ENCODE results near the gene TMEM52.
A peak's percentile ranks its signal among the peaks of the same experiment; 100 is the strongest.

DNA sequence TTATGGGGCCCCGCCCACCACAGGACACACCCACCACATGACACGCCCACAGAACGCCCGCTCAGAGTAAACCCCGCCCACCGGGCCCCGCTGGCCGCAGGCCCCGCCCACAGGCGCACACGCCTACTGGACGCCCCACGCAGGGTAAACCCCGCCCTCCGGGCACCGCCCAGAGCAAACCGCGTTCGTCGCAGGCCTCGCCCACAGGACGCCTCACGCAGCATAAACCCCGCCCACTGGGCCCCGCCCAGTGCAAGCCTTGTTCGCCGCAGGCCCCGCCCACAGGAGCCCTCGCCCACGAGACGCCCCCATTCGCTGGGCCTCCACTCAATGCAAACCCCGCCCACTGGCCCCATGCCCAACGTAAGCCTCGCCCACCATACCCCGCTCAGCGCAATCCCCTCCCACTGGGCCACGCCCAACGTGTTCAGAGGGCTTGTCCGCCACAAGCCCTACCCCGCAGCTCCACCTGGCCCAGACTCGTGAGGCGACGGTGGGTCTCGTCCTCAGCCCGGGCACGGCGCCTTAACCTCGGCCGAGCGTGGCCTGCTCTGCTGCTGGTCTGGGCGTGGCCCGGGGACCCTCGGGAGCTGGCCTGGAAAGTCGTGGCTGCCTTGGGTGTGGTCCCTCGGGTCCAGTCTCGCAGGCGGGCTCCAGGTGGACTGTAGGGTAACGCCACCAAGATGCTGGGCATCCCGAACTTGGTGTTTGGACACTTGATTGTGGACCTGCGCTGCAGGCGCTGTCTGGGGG, 401 bp upstream of the TMEM52 start:
- TF ChIP-seq HNF4G (IDR thresholded peaks at IDR 0.05) (no peak), RAD21 (IDR thresholded peaks at IDR 0.05) (no peak), NR2F2 (IDR thresholded peaks at IDR 0.05) (no peak)
- TF ChIP-seq, protein P1, sequence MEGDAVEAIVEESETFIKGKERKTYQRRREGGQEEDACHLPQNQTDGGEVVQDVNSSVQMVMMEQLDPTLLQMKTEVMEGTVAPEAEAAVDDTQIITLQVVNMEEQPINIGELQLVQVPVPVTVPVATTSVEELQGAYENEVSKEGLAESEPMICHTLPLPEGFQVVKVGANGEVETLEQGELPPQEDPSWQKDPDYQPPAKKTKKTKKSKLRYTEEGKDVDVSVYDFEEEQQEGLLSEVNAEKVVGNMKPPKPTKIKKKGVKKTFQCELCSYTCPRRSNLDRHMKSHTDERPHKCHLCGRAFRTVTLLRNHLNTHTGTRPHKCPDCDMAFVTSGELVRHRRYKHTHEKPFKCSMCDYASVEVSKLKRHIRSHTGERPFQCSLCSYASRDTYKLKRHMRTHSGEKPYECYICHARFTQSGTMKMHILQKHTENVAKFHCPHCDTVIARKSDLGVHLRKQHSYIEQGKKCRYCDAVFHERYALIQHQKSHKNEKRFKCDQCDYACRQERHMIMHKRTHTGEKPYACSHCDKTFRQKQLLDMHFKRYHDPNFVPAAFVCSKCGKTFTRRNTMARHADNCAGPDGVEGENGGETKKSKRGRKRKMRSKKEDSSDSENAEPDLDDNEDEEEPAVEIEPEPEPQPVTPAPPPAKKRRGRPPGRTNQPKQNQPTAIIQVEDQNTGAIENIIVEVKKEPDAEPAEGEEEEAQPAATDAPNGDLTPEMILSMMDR (IDR thresholded peaks at IDR 0.05; ENCODE audit: low read depth, low read length, missing input control) = no peak
- TF ChIP-seq, protein P2, sequence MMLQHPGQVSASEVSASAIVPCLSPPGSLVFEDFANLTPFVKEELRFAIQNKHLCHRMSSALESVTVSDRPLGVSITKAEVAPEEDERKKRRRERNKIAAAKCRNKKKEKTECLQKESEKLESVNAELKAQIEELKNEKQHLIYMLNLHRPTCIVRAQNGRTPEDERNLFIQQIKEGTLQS (IDR thresholded peaks at IDR 0.05) = no peak
- TF ChIP-seq, protein P3, sequence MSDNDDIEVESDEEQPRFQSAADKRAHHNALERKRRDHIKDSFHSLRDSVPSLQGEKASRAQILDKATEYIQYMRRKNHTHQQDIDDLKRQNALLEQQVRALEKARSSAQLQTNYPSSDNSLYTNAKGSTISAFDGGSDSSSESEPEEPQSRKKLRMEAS (IDR thresholded peaks at IDR 0.05) = no peak
- TF ChIP-seq, protein P4, sequence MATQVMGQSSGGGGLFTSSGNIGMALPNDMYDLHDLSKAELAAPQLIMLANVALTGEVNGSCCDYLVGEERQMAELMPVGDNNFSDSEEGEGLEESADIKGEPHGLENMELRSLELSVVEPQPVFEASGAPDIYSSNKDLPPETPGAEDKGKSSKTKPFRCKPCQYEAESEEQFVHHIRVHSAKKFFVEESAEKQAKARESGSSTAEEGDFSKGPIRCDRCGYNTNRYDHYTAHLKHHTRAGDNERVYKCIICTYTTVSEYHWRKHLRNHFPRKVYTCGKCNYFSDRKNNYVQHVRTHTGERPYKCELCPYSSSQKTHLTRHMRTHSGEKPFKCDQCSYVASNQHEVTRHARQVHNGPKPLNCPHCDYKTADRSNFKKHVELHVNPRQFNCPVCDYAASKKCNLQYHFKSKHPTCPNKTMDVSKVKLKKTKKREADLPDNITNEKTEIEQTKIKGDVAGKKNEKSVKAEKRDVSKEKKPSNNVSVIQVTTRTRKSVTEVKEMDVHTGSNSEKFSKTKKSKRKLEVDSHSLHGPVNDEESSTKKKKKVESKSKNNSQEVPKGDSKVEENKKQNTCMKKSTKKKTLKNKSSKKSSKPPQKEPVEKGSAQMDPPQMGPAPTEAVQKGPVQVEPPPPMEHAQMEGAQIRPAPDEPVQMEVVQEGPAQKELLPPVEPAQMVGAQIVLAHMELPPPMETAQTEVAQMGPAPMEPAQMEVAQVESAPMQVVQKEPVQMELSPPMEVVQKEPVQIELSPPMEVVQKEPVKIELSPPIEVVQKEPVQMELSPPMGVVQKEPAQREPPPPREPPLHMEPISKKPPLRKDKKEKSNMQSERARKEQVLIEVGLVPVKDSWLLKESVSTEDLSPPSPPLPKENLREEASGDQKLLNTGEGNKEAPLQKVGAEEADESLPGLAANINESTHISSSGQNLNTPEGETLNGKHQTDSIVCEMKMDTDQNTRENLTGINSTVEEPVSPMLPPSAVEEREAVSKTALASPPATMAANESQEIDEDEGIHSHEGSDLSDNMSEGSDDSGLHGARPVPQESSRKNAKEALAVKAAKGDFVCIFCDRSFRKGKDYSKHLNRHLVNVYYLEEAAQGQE (IDR thresholded peaks at IDR 0.05) = peak; percentile 14
